Natural killer cell treated with Interleukin-12 subunit alpha and Interleukin-12 subunit beta and Interleukin-15 and Interleukin-18, amount 100 ng/mL, for 72 hours (primary cell): ENCODE measurements around the gene RAB10. TPM values are rescaled to one million over a fixed set of nuclear protein-coding genes. Genes with fewer than 3 reads are reported as not detected.

Source experiments
- ATAC-seq, 2 donors: fragments of 150-1000 bp; cut with Tn5 transposase in 1 of 2; sonication (Bioruptor Pico), chemical (Tn5 transposase) in 1 of 2; 2 replicates each; pipeline ENCODE4 v1.10.0; 2021
- DNase-seq: peaks from one replicate; pipeline ENCODE4 v3.0.0; 2022; ENCODE audit warnings: low spot score
- H3K27ac Mint-ChIP-seq, 2 donors: 1 replicate in 1 of 2; 2 replicates in 1 of 2; pipeline ENCODE4 v1.8.0; 2022; ENCODE audit warnings: mixed read lengths in 2 of 2, mild to moderate bottlenecking in 1 of 2, moderate library complexity in 1 of 2
- H3K27me3 Mint-ChIP-seq, 2 donors: 1 replicate in 1 of 2; 2 replicates in 1 of 2; pipeline ENCODE4 v1.8.0; 2022; ENCODE audit warnings: mixed read lengths in 2 of 2
- H3K36me3 Mint-ChIP-seq: one replicate; pipeline ENCODE4 v1.8.0; 2022; ENCODE audit warnings: mixed read lengths
- H3K4me1 Mint-ChIP-seq, 2 donors: 1 replicate in 1 of 2; 2 replicates in 1 of 2; pipeline ENCODE4 v1.8.0; 2022; ENCODE audit warnings: low read depth in 2 of 2, mixed read lengths in 2 of 2, mild to moderate bottlenecking in 1 of 2
- H3K4me3 Mint-ChIP-seq: one replicate; pipeline ENCODE4 v1.8.0; 2022; ENCODE audit warnings: mixed read lengths
- H3K9me3 Mint-ChIP-seq: 2 replicates; pipeline ENCODE4 v1.8.0; 2022; ENCODE audit warnings: mixed read lengths
- total RNA-seq, 2 donors: library from RNA; stranded (reverse); gene quantifications; one replicate each; pipeline ENCODE4 v1.2.3, GENCODE V29; 2022

RAB10 gene
- total RNA-seq, 2 donors from 2014 or later: 92.2 to 126 TPM

GRCh38 chr2:26170795-26171194 is 136.9 kb downstream of the RAB10 start:
- H3K27me3 Mint-ChIP-seq: peaks cover 28 to 33% of the 10 kb centered on the region in 2 donors
- H3K4me1 Mint-ChIP-seq: peaks cover 19 to 21% of the 10 kb centered on the region in 2 donors
- no peak overlapping the region for H3K4me3 Mint-ChIP-seq
- H3K27ac Mint-ChIP-seq: no peak overlapping the region
- DNase-seq: peak; percentile 23
- ATAC-seq: no peak
- no peaks in the 10 kb centered on the region for H3K9me3 Mint-ChIP-seq
- H3K36me3 Mint-ChIP-seq: peaks cover 6% of the 10 kb centered on the region

- ATAC-seq (no peak), DNase-seq (no peak)
- no peak overlapping the region for H3K27ac Mint-ChIP-seq
- no peaks in the 10 kb centered on the region for H3K9me3 Mint-ChIP-seq
- H3K27me3 Mint-ChIP-seq: peaks cover 32 to 33% of the 10 kb centered on the region in 2 donors
- H3K4me3 Mint-ChIP-seq: peak overlapping the region; percentile 75
- H3K4me1 Mint-ChIP-seq: peaks cover 19 to 21% of the 10 kb centered on the region in 2 donors
- H3K36me3 Mint-ChIP-seq: peaks cover 6% of the 10 kb centered on the region
These were observed 138.4 kb downstream of the RAB10 start for GRCh38 chr2:26172189-26172870.

DNA sequence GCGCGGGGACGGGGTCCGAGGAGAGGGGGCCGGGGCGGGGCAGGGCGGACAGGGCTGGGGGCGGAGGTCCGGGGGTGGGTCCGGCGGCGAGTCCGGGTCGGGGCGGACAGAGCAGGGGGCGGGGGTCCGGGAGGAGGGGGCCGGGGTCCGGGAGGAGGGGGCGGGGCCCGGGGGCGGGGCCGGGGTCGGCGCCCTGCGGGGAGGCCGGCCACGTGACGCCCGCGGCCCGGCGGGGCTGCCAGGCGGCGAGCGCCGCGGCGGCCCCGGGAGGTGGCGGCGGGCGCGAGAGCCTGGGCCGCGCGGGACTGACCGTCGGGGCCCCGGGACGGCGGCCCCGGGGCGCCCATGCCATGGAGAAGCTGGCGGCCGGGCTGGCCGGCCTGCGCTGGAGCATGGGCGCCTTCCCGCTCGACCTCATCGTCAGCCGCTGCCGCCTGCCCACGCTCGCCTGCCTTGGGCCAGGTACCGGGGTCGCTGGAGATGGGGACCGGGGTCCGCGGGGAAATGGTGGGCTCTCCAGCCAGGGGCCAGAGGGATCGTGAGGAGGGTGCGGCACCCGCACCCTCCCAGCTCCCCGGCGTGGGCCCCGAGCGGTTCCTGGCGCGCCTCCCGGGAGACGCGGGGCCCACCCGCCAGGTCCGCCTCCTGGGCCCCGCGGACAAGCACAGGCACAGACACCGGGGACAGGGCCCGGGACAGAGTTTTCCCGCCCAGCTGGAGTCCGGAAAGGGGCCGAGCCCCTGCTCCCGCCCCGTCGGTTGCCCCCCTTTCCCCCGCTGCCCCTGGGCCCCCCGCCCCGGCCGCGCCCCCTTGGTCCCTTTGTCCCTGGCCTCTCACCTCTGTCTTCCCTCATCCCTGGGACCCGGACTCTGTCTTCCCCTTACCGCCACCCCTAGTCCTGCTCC is 139.2 kb downstream of the RAB10 start, which contains the start of gene GAREM2:
TSS of gene GAREM2 (plus strand) at position 218 of the 905 bp plus-strand sequence. CDS start at position 351, 133 bp downstream.
- H3K27ac Mint-ChIP-seq: no peak within 1 kb of the TSS
- ATAC-seq: no peak
- peaks cover 19 to 21% of the 10 kb centered on the region in 2 donors for H3K4me1 Mint-ChIP-seq
- H3K27me3 Mint-ChIP-seq: peaks cover 32 to 33% of the 10 kb centered on the region in 2 donors
- DNase-seq: no peak
- peak within 1 kb of the TSS; percentile 75 for H3K4me3 Mint-ChIP-seq
- H3K9me3 Mint-ChIP-seq: no peaks in the 10 kb centered on the region
- peaks cover 6% of the 10 kb centered on the region for H3K36me3 Mint-ChIP-seq

- peaks cover 32 to 33% of the 10 kb centered on the region in 2 donors for H3K27me3 Mint-ChIP-seq
- H3K4me1 Mint-ChIP-seq: peaks cover 19 to 21% of the 10 kb centered on the region in 2 donors
- no peak overlapping the region for H3K27ac Mint-ChIP-seq
- H3K9me3 Mint-ChIP-seq: no peaks in the 10 kb centered on the region
- peaks cover 6% of the 10 kb centered on the region for H3K36me3 Mint-ChIP-seq
- ATAC-seq (no peak), DNase-seq (no peak)
- peak overlapping the region; percentile 56 for H3K4me3 Mint-ChIP-seq
These were observed 140.0 kb downstream of the RAB10 start for GRCh38 chr2:26173776-26174482.

DNA sequence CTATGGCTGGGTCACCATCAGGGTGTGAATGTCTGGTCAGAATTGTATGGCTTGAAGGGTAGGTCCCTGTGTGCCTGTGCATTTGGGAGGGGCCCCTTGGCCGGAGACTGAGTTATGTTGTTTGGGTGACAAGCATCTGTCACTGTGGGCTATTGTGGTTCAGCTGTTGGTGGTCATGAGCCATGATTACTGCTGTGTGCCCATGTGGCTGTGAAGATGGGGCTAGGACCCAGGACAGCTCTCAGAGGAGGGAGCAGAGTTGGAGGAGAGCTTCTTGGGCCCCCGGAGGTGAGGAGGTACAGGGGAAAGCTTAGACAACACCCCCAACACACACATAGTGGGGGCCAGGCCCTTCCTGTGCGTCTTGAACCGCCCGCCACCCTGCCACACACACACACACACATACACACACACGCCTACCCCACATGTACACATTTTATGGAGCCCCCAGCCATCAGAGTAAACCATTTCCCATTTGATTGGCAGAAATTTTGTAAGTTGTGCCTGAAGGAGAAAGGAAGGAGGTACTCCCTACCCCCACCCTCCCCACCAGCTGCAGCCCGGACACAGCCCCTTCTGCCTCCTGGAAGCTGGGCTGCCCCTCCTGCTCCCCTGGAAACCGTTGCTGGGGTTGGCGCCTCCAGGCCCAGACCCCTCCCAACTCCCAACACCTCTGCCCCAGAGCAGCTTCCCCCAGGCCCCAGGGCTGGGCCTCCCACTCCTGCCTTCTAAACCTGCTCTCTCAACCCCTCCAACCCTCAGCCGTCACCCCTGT is 141.0 kb downstream of the RAB10 start:
- no peak overlapping the region for H3K27ac Mint-ChIP-seq
- H3K27me3 Mint-ChIP-seq: peaks cover 28 to 30% of the 10 kb centered on the region in 2 donors

DNA sequence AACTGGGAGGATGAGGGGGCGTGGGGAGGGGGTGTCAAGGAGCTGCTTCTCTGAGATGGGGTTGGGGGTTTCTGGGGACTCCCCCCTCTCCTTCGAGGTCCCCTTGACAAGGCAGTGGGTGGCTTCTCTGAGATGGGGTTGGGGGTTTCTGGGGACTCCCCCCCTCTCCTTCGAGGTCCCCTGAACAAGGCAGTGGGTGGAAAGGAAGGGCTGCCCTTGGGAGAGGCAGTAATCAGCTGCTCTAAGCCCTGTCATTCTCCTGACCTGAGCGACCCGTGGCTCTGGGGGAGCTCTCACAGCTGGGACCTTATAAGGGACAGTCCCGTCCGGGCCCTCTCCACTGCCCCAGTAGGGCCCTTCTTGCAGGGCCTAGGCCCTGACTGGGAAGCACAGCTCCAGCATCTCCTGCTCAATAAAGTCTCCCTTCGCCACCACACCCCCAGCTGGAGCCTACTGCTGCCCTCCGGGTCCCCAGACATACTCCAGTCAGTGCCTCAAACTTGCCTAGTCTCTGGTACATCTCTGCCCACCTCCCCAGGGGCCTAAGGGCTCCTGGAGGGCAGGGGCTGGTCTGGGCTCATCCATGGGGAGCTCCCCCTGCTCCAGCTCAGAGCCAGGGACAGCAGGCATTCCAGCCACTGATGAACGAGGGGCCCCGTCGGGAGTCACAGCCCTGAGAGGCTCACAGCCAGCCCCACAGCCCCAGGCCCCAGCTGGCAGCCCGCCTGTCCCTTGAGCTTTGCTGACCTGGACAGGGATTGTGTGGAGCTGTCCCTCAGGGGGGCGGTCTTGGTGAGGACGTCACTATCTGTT is 141.8 kb downstream of the RAB10 start:
- Mint-ChIP-seq H3K9me3 (no peaks in the 10 kb centered on the region), H3K4me3 (no peak overlapping the region), H3K27ac (no peak overlapping the region), H3K4me1 (peaks cover 25 to 29% of the 10 kb centered on the region in 2 donors), H3K27me3 (peaks cover 34 to 37% of the 10 kb centered on the region in 2 donors), H3K36me3 (peaks cover 6% of the 10 kb centered on the region)
- DNase-seq: no peak
- ATAC-seq: no peak

More for the DNA sequence above, 141.0 kb downstream of the RAB10 start:
- no peaks in the 10 kb centered on the region for H3K9me3 Mint-ChIP-seq
- H3K4me3 Mint-ChIP-seq: peak overlapping the region; percentile 56
- peaks cover 6% of the 10 kb centered on the region for H3K36me3 Mint-ChIP-seq
- peak; percentile 68 to 70 for ATAC-seq
- DNase-seq: no peak
- peaks cover 23 to 25% of the 10 kb centered on the region in 2 donors for H3K4me1 Mint-ChIP-seq

- peaks cover 25 to 29% of the 10 kb centered on the region in 2 donors for H3K4me1 Mint-ChIP-seq
- ATAC-seq: no peak
- no peak for DNase-seq
- H3K27me3 Mint-ChIP-seq: peaks cover 37 to 41% of the 10 kb centered on the region in 2 donors
- no peak overlapping the region for H3K4me3 Mint-ChIP-seq
- no peaks in the 10 kb centered on the region for H3K9me3 Mint-ChIP-seq
- H3K27ac Mint-ChIP-seq: no peak overlapping the region
- H3K36me3 Mint-ChIP-seq: peaks cover 6% of the 10 kb centered on the region
These were observed 142.4 kb downstream of the RAB10 start for GRCh38 chr2:26176279-26176615.

DNA sequence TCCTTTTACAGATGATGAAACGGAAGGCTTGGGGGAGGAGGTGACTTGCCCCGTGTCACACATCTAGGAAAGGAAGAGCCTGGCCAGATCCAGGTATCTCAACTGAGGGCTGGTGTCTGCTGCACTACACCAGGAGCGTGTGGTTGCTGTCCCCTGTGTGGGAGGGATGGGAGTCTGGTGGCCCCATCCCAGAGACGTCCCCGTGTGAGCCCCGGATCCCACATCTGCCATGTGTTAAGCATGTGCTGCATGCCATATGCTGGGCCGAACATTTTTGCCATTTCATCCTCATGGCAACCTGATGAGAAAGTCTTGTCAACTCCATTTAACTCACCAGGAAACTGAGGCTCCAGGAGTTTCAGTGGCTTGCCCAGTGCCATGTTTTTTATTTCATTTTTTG is 143.2 kb downstream of the RAB10 start:
- Mint-ChIP-seq H3K4me3 (no peak overlapping the region), H3K27ac (no peak overlapping the region), H3K36me3 (no peaks in the 10 kb centered on the region), H3K27me3 (peaks cover 30 to 35% of the 10 kb centered on the region in 2 donors), H3K9me3 (no peaks in the 10 kb centered on the region), H3K4me1 (peaks cover 17 to 22% of the 10 kb centered on the region in 2 donors)
- ATAC-seq: no peak
- DNase-seq: no peak

DNA sequence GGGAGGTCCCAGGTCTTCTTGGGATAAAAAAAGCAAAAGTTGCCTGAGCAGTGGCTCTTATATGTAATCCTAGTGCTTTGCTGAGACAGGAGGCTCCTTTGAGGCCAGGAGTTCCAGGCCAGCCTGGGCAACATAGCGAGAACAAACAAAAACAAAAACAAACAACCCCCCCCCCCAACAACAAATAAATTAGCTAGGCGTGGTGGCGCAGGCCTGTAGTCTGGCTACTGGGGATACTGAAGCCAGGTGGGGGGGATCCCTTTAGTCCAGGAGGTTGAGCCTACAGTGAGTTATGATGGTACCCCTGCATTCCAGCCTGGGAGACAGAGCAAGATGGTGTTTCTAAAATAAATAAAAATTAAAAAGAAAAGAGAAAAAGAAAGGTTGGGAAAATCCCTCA is 144.4 kb downstream of the RAB10 start:
- no peaks in the 10 kb centered on the region for H3K36me3 Mint-ChIP-seq
- H3K27ac Mint-ChIP-seq: no peak overlapping the region
- DNase-seq (no peak), ATAC-seq (no peak)
- peak overlapping the region; percentile 41 for H3K4me3 Mint-ChIP-seq
- H3K4me1 Mint-ChIP-seq: peaks cover 14 to 19% of the 10 kb centered on the region in 2 donors
- peaks cover 28 to 32% of the 10 kb centered on the region in 2 donors for H3K27me3 Mint-ChIP-seq
- H3K9me3 Mint-ChIP-seq: no peaks in the 10 kb centered on the region

DNA sequence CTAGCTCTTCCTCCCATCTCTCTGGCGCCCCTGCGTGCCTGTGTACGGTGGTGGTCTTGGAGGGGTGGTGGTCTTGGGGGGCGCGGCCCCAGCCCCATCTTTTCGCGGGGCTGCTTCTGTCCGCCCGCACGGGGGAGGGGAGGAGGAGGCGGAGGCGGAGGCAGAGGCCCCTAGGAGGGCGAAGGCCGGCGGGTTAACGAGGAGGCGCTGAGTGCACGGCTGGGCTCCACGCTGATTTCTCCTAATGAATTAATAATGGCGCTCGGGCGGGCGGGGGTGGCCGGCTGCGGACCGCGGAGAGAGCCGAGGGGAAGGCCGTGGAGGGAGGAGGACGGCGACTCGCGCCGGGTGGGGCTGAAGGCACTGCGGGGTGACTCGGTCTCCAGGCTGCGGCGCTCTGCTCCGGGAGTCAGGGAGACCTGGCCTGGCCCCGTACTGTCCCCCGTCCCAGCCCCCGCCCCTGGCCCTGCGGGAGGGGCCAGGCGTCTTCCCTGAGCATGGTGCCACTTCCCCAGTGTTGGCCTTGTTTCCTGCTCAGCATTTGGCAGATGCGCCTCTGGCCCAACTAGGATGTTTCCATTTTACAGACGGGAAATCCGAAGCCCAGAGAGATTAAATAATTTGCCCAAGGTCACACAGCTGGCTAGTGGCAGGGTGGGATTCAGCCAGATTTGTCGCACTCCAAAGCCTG is 145.0 kb downstream of the RAB10 start:
- ATAC-seq (peak in 1 of 2 donors; percentile 47), DNase-seq (no peak)
- H3K4me1 Mint-ChIP-seq: peaks cover 14 to 19% of the 10 kb centered on the region in 2 donors
- H3K9me3 Mint-ChIP-seq: no peaks in the 10 kb centered on the region
- peak overlapping the region; percentile 49 for H3K4me3 Mint-ChIP-seq
- no peaks in the 10 kb centered on the region for H3K36me3 Mint-ChIP-seq
- H3K27ac Mint-ChIP-seq: no peak overlapping the region
- H3K27me3 Mint-ChIP-seq: peaks cover 28 to 32% of the 10 kb centered on the region in 2 donors

DNA sequence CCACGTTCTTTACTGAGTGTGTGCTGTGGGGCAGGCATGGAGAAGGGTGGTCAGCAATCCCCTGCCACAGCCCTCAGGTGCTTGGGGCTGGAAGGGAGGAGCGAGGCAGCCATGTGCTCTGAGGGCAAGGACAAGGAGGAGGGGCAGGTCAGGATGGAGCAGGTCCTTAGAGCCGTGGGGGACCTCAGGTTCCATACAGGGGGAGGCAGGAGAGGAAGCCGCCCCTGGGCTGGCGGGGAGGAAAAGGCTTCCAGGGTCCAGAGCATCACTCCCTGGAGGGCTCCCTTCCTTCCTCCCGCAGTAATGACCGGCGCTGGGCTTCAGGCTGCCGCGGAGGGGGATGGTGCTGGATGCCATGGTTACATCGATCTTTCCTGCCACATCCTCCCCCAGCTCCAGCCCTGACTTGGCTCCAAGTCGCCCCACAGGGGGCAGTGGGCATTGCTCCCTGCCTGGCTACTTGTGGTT is 145.6 kb downstream of the RAB10 start:
- peaks cover 23 to 29% of the 10 kb centered on the region in 2 donors for H3K27me3 Mint-ChIP-seq
- H3K36me3 Mint-ChIP-seq: no peaks in the 10 kb centered on the region
- ATAC-seq (no peak), DNase-seq (no peak)
- no peak overlapping the region for H3K27ac Mint-ChIP-seq
- H3K4me1 Mint-ChIP-seq: peaks cover 10 to 16% of the 10 kb centered on the region in 2 donors
- no peaks in the 10 kb centered on the region for H3K9me3 Mint-ChIP-seq
- H3K4me3 Mint-ChIP-seq: peak overlapping the region; percentile 49

- no peaks in the 10 kb centered on the region for H3K36me3 Mint-ChIP-seq
- peaks cover 17% of the 10 kb centered on the region in 2 donors for H3K27me3 Mint-ChIP-seq
- peaks cover 4 to 17% of the 10 kb centered on the region in 2 donors for H3K4me1 Mint-ChIP-seq
- no peak overlapping the region for H3K27ac Mint-ChIP-seq
- no peak overlapping the region for H3K4me3 Mint-ChIP-seq
- no peak for ATAC-seq
- DNase-seq: no peak
- no peaks in the 10 kb centered on the region for H3K9me3 Mint-ChIP-seq
These were observed 148.6 kb downstream of the RAB10 start for GRCh38 chr2:26182441-26182840.
